Measurements from ENCODE around the gene IL20RA.
"Not testable (repeated sequence)": the region's sequence is repeated elsewhere in the genome, so short reads cannot be mapped to it uniquely, and the experiment has no call there.

IL20RA gene

DNA sequence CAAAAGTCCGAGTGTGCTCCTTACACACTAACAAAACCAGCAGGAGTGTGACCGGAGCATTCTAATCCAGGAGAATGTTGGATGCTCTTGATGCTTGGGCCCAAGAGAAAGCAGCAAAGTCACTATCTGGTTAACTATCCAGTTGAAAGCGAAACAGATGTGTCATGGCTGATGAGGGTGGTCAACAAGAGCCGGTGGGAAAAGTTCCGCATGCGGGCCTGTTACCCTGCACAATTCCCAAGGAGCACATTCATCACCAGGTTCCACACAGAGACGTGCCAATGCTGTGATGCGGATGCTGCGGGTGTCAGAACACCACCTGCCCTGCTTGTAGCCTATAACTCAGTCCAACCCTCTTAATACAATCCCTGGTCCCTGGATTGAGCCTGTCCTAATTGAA is 38.7 kb downstream of the IL20RA start:
- DNase-seq = no peak

DNA sequence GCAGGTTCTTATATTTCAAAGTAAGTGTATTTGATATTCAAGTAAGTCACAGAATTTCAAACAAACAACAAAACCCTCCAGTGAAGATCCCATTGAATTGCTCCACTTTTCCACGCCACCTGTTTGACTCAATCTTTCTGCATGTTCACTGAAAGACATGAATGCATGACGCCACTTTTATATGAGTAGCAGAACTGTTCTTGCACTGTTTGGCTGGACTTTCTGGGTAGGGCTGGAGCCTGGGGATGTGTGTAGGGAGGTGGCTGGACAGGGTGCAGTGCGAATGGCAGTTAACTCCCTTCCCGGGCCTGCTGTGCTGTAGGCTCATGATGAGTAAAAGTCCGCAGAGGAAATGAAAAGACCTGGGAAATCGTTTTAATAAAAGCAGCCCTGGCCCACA is 39.7 kb downstream of the IL20RA start:
- DNase-seq = no peak

DNA sequence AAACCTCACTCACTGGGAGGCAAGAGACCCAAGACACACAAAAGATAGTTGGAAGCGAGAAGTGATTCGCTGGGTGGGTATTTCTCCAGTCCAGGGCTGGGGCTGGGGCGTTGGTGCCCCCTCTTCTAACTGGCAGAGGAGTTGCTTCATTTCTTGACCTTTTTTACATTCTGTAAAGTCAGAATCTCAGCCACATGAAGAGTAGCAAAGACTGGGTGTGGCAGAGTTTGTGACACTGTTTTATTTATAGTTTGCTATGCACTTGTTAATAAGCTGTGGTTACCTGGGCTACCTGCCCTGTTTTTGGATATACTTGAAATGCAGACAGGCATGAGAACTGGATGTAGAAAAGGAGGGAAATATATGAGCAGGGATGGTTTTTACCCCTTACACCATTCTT is 42.3 kb downstream of the IL20RA start:
- DNase-seq = no peak

DNA sequence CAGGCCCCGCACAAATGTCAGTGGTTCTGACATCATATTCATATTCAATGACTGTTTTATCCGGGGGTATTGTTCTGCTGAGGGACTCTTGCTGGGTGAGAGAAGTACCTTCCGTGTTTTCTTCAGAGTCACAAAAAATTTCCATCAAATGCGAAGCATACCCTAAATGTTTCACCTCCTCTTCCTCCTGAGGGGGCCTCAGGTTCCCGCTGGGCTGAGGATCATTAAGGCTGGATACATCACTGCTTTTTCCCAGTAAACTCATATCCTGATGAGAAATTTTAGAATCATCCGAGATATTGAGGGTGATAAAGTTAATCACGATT is 42.8 kb downstream of the IL20RA start:
- no peak for DNase-seq

DNA sequence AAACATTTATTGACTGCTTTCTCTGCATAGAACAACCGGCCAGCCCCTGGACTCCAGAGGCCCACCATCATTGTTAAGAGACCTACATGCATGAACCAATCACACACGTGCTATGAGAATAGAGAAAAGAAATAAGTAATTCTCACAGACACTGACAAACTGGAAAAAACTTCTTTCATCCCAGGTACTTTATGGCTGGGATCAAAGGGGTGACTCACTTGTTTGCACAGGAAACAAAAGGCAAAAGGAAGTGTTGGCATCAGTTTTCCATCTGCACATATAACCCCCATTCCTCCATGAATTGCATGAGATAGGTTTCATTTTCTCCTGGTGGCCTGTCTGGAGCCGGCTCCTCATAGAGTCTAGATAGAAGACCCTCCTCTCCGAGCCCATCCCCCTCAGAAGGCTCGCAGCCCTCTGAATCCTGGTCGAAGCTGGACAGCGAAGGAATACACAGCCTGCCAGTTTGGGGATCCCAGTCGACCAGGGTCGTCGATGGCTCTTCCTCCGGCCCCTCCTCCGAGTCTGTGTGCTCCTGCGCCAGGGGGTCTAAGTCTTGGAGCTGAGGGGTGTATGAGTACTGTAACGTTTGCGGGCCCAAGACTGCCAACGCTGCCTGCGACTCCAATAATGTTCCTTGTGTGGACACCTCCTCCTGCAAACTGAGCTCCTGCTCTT is 43.3 kb downstream of the IL20RA start:
- DNase-seq = no peak

DNA sequence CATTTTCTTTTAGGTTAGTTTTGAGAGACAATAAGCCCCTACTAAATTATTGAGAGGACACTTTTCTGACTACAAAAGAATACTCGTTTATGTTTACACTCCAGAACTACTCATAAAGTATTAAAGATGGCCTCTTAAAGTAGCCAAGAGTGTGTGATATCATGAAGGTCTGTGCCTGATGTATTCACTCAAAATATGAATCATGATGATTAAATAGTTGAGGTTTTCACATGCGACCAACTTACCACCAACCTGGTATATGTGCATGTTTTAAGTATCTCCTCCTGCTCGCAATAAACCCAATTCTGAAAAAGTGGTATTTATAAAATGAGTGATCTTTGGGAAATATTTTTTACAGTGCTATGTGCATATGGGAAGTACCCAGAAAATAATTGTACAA is 43.9 kb downstream of the IL20RA start:
- no peak for DNase-seq

DNA sequence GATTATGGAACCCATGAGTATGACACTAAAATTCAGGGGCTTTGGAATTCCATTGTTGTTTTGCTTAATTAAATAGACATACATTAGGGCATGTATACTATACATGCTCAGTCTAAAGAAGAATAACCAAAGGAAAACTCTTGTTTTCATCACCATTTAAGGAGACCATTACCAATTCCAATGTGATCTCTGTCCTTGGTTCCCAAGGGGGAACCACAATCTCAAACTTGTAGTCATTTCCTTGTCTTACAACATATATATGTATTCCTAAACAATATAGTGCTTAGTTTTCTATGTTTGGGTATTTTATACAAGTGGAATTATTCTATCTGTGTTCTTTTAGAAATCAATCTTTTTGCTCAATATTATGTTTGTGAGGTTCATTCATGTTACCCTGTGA is 49.2 kb downstream of the IL20RA start:
- no peak for DNase-seq

DNA sequence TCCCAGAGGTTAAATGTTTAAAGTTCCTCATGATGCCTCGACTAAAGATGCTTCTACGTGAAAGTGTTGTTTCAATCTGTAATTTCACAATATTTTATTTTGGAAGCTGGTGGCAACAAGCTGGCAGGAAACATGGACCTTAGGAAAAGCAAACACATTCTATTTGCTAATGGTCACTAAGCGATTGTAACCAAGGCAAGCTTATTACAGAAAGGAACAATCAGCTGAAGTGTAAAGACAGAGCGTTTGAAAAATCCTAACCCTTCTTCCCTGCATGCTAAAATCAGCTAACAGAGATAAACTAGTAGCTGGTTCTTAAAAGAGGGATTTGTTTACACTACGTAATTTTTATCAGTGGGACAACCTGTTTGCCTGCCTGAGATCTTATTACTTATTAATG is 50.0 kb downstream of the IL20RA start:
- DNase-seq = no peak

DNA sequence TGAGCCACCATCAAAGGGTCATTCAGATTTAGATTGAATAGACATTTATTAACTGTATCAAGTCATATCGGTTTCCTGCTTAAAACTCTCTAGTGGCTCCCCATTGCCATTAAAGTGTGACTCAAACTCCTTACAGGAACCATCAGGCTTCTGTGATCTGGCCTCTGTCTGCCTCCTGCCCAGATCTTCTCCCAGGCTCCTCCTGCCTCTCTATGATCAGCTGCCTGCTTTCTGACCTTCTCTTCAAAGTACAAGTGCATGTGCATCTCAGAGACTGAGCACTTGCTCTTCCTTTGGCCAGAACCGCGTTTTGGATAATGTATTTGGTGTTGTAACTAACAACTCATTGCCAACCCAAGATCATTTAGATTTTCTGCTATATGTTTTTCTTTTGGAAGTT is 52.7 kb downstream of the IL20RA start:
- no peak for DNase-seq

DNA sequence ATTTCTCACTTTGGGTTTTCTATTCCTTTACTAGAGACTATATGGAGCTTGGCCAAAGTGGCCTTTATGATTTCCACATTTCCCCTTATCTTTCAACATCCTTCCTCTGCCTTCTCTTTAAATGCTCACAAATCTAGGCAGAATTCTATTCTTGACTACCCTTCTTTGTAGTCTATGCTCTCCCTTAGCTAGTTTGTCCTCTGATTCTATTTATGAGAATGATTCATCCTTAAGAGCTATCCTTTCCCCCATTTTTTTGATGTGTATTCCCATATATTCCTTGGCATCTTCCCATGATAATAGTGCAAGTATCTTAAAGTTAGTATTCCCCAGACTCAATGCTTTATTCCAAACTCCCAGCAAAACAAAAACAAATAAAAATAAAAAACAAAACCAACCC is 53.1 kb downstream of the IL20RA start:
- DNase-seq = no peak

DNA sequence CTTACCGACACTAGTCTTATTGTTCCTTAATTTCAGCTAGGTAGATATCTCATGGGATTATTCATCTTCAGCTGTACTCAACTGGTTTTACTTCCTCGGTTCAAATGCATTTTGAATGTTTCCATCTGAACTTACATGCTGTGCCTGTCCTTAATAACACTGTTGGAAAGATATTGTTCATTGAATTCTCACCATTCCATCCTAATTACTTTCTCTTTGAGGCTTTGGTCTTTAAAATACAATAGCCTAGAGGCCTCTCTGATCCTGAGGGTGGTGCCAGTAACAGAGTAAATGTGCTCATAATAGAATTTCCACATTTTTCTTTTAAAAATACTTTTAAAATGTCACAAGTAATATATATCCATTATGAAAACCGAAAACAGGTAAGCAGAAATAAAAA is 54.0 kb downstream of the IL20RA start:
- DNase-seq = no peak

DNA sequence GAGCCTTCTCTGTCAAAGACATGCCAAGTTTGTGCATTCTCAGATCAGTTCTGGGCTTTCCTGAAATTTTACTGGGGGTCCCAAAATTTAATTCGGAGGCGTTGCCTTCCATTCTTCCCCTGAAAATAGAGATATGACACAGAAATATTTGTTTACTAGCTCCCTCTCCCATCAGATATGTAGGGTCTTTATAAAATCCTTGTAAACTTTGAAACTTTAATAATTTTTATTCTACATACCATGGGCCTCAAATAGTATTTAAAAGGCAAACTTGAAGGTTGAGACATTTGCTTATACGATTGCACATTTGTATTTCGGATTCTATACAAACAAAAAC is 54.6 kb downstream of the IL20RA start:
- no peak for DNase-seq

DNA sequence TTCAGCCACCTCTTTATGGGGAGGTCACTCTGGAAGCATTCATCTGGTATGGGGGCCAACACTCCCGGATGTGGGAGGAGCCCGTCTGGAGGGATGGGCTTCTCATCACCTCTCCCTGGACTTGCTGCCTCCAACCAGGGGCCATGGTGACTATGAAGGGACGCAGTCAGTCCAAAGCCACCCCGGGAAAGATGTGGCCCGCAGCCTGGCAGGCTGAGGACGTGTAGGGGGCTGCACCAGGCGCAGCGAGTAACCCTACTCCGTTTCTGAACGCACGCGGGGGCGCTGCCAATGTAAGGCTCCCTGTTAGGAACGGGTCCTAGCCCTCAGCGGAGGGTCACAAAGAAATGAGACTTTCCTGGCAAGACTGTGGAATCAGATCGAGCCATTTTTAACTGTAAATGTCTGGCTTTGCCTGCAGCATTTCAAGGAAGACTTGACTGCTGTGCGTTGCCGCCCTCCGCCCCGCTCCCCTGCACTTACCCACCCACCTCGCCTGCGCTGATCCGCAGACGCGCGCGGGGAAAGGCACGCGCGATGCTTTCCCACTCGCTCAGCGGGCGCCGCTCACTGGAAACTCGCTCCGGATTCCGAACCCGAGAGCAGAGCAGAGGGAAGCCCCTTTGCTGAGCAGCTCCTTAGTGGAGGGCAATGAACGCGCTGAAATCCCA is 55.1 kb downstream of the IL20RA start:
- no peak for DNase-seq

DNA sequence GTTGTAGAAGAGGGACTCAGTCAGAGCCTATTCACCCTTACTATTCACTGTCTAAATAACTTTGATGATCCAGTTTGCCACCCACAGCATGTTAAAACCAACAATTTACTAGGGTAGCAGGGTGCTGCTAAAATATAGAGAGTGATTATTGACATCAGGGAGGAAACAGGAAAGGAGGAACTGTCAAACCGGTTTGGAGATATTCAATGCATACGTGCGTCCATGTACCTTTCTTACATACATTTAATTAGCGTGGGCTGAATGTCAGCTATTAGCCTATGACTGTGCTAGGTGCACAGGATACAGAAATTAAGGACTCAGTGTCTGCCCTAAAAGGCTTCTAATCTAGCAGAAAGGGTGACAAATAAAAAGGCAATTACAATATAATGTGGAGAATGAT is 57.2 kb downstream of the IL20RA start:
- no peak for DNase-seq

DNA sequence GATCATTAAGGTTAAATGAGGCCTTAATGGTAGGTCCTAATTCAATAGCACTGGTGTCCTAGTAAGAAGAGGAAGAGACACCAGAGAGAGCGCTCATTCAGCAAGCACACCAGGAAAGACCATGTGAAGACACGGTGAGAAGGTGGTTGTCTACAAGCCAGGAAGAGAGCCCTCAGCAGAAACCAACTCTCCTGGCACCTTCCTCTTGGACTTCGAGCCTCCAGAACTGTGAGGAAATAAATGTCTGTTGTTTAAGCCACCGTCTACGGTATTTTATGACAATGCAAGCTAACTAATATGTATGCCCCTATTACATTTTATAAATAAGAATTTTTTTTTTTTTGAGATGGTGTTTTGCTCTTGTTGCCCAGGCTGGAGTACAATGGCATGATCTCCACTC is 59.3 kb downstream of the IL20RA start:
- no peak for DNase-seq

DNA sequence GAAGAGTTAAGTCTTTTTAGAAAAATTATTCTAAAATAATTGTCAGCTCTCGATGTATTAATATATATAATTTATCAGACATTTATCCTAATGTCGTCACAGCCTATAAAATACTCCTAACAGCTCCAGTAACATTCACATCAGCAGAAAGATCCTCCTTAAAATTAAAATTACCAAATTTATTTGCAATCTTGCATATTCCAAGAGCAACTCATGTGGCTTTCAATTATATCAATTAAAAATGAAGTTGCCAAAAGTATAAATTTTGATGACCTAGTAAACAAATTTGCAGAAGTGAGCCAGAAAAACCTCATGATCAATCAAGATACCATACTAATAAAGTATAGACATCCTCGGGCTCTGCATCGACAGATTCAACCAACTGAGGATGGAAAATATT is 60.2 kb downstream of the IL20RA start:
- no peak for DNase-seq

DNA sequence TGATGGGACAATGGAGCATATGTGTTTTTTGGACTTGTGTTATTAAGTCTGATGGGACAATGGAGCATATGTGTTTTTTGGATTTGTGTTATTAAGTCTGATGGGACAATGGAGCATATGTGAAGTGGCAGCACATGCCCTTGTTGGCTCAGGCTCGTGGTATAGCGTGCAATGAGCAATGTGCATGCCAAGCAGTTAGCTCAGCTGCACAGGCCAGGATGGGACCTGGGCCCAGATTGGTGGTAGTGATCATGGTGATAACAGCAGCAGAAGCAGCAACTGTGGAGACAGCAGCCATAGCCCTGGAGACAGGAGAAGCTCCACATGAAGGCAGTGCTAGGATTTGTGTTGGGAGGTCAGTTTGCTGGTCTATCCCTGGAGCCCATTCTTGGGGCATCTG is 61.1 kb downstream of the IL20RA start:
- DNase-seq = no peak

DNA sequence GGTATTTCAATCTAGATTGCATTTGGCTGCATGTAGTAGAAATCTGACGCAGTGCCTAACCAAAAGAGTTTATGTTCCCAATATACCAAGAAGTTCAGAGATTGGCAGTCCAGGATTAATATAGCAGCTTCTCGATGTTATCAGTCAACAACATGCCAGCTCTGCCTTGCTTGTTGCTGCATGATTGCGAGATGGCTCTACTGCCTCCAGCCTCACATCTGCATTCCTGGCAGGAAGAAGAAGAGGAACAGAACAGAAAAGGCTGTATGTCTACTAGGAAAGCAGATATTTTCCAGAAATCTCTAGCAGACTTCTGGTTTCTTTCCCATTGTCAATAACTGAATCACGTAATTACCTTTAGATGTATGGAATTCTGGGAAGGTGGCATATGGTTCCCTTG is 61.8 kb downstream of the IL20RA start:
- DNase-seq = no peak

DNA sequence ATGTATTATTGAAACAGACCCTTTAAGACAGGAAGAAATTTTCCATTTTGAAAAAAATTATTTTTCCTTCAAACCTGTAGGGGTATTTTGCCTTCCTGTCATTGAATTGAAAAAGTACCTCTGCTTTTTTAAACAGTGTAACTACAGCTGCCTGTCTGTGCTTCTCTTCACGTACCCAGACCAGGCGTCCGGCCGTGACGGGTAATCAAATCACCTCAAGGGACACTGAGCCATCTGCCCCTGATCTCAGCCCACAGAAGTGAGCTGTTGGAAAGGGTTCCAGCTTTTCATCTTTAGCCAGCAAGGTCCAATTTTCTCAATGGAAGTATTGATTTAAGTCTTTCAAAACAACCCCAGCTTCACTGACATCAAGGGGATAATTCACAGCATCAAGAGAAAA is 64.7 kb downstream of the IL20RA start:
- no peak for DNase-seq

DNA sequence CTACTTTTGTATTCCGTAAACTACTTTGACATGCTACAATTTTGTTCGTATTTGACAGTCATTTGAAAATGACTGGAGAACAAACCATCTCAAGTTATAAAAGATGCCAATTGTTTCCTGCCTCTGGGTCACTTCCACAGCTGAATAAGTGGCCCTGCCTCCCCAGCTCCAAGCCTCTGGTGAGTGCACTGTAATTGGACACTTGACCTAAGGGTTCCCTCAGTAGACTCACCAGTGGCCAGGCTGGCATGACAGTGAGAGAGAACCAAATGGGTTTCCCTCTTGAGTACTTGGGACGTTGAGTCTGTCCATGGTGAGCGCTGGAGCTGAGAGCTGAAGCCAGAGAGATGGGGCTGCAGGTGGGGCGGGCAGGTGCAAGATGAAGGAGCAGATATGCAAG is 65.6 kb downstream of the IL20RA start:
- no peak for DNase-seq

DNA sequence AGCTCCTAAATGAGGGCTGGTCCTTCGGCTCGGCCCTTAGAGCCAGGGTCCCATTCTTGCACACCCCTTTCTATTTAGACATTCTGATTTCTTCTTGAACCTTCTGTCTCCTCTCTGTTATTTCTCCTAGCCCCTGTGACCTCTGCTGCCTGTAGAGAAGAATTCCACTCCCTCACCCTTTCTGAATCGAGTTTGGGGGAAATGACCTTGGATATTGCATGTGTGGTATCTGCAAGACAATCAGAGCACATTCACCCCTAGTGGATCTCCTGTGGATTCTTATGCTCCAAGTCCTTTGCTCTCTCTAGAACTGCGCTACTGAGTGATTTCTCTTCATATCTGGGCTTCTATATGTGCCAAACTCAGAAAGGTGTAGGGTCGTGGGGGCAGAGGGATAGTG is 67.7 kb downstream of the IL20RA start:
- DNase-seq = no peak

DNA sequence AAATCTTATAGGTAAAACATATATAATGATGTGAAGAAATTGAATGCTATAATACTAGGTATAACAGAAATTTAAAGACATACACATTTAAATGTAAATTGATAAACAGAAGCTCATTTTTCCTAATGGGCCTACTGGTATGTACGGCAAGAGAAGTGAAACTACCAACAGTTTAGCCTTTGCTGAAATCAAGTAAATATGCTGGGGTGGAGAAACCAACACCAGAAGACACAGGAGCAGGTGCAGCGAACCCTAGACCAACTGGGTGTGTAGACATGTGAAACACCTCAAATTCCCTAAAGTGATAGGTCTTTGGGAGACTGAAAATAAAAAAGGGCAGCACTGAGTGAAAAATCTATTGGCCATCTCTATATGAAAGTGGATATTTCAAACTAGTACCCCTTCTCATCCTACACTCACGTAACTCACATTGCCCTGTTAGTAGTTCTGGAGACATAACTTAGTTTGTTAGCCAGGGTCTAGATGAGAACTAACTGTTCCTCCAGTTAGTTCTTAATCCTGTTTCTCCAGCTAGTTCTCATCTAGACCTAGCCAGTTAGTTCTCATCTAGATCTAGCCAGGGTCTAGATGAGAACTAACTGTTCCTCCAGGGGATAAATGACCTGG is 69.6 kb downstream of the IL20RA start:
- DNase-seq = no peak

DNA sequence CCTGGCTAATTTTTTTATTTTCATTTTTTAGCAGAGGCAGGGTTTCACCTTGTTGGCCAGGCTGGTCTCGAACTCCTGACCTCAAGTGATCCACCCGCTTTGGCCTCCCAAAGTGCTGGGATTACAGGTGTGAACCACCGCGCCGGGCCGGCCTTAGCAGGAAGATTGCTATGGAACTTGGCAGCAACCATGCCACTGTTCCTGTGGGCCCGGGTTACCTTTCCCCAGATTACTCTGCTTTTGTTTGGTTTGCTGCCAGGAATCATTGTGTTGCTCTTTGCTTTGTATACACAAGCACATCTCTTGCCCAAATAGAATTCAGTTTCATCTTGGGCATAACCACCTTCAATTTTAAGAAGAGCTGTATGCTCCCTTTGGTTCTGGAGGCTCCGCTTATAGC is 71.0 kb downstream of the IL20RA start:
- DNase-seq = not testable (repeated sequence)

DNA sequence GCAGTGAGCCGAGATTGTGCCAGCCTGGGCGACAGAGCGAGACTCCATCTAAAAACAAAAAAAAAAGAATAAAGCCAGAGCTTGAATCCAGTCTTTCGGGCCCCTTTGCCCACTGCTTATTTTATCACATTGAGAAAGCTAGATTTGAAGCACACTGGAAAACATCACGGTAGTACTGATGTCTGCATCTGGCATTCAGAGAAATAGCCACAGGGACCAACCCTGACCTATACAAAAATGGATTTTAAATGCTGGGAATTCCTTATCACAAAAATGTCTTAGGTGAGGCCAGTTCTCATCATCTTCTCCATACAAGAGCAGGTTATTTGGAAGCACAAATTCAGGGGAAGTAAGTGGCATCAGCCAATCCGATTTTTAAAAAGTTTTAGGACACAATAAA is 73.2 kb downstream of the IL20RA start:
- DNase-seq = no peak

DNA sequence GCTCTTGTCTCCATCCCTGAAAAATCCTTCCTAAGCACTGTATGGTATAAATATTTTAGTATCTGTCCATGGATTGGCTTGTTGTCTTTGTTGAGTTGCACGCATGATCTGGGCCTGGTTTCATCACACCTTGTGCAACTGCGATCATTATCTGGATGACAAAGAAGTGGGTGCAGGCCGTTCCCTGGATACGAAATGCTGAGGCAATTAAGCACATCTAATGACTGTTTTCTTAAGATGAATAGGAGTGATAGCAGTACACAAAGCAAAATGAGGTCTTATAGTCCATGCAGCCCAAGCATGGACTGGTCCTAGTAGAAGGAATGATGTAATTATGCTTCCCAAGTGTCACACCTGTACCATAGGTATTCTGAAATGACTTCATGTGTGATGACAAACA is 74.8 kb downstream of the IL20RA start:
- no peak for DNase-seq
